ENCODE measurements around the gene ZBTB45.
"Not testable (repeated sequence)": the region's sequence is repeated elsewhere in the genome, so short reads cannot be mapped to it uniquely, and the experiment has no call there.

The ZBTB45 gene

DNA sequence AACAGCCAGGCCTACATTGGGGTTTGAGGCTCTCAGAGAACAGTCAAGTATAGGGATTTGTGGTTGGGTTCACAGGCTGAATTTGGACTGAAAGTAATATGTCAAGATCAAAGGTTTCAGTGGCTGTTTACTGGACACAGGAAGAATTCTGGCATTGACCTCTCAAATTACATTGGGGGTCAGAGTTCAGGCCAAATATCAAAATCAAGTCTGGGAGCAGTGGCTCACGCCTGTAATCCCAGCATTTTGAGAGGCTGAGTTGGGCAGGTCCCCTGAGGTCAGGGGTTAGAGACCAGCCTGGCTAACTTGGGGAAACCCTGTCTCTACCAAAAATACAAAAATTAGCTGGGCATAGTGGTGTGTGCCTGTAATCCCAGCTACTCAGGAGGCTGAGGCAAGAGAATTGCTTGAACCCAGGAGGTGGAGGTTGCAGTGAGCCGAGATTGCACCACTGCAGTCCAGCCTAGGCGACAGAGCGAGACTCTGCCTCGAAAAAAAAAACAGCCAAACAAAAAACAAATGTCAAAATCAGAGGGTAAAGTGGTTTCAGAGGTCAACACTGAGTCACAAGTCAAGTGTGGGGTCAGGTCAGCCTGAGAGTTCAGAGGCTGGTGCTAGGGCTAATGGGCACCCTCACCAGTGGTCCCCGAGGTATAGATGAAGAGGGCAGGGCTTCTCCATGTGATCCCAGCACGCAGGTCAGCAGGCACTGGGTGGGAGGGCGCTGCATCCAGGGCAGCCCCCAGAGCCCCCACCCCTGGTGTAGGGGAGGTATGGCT, 9.3 kb downstream of the ZBTB45 start:
- no peak for DNase-seq (ENCODE audit: low read depth, low spot score)

- no peak for DNase-seq (ENCODE audit: low read depth, low spot score)
Observed at GRCh38 chr19:58509731-58510083, 9.9 kb downstream of the ZBTB45 start.

- DNase-seq (ENCODE audit: low read depth, low spot score), result not testable (repeated sequence)
Observed at GRCh38 chr19:58507602-58508223, 11.9 kb downstream of the ZBTB45 start.

GRCh38 chr19:58500242-58500641, 19.4 kb downstream of the ZBTB45 start:
- DNase-seq (ENCODE audit: low read depth, low spot score), result no peak

- peak; percentile 93 for DNase-seq (ENCODE audit: low read depth, low spot score)
Observed at GRCh38 chr19:58499021-58499927, 20.3 kb downstream of the ZBTB45 start.

GRCh38 chr19:58498316-58499020, 21.1 kb downstream of the ZBTB45 start:
- no peak for DNase-seq (ENCODE audit: low read depth, low spot score)

- no peak for DNase-seq (ENCODE audit: low read depth, low spot score)
Observed at GRCh38 chr19:58497634-58498170, 21.9 kb downstream of the ZBTB45 start.

- DNase-seq (ENCODE audit: low read depth, low spot score), result no peak
Observed at GRCh38 chr19:58492265-58492664, 27.3 kb downstream of the ZBTB45 start.

DNA sequence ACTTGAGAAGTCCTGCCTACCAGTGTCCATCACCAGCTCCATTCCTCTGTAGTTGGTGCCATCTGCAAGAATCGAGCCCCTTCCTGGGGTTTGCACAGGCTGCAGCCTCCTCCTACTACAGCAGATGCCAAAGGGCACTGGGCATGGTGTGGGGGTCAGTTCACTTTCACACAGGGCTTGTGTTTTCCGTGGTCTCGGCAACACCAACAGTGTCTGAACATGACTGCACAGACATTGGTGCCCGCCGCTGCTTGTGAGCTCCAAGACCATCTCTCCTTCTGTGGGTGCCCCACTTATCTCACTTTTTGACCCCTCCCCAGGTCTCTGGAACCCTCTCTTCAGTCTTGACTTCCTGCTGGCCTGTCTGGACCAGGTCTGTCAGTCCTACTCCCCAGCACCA, 28.2 kb downstream of the ZBTB45 start:
- DNase-seq (ENCODE audit: low read depth, low spot score), result no peak

GRCh38 chr19:58484349-58484748, 35.3 kb downstream of the ZBTB45 start:
- not testable (repeated sequence) for DNase-seq (ENCODE audit: low read depth, low spot score)

DNA sequence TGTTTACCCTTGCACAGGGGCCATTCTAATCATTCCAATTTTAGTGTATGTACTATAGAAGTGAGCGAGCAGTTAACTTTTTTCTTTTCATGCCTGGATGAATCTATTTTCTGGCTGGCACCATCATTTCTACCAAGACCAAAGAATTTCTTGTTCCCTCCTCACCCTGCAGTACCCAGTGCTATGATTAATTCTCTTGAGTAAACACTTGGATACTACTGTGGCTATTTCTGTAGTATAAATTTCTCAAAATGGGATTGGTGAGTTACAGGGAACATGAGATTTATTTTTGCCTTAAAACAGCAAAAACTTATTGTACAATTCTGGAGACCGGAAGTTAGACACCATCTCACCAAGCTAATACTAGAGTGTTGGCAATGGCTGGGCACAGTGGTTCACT, 35.8 kb downstream of the ZBTB45 start:
- no peak for DNase-seq (ENCODE audit: low read depth, low spot score)

GRCh38 chr19:58482372-58482771, 37.2 kb downstream of the ZBTB45 start:
- DNase-seq (ENCODE audit: low read depth, low spot score), result no peak

DNA sequence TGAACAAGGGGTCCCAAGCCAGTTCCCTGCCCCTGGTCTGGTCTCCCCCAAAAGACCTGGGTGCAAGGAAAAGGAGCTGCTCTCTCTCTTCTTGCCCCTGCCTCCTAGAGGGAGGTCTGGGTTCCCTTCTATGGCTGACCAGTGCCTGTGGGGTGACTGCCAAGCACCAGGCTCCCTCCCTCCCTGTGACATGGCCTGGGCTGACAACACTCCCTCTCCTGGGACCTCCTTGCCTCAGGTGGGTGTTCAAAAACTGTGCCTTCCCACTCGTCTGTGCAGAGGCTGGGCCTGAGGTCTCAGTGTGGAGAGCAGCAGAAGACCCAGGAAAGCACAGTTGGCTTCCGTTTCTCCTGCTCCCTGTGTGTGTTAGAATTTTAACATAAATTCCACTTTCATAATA, 38.8 kb downstream of the ZBTB45 start:
- DNase-seq (ENCODE audit: low read depth, low spot score), result no peak

DNA sequence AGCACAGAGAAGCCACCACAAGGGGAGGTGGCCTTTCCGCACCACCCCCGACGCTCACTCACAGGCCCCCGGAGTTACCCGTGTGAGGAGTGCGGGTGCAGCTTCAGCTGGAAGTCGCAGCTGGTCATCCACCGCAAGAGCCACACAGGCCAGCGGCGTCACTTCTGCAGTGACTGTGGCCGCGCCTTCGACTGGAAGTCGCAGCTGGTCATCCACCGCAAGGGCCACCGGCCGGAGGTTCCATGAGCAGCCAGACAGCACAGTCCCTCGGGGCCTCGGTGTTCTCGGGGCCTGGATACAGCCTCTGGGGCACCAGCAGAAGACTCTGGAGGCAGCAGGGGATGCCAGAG, 39.2 kb downstream of the ZBTB45 start:
- no peak for DNase-seq (ENCODE audit: low read depth, low spot score)

DNA sequence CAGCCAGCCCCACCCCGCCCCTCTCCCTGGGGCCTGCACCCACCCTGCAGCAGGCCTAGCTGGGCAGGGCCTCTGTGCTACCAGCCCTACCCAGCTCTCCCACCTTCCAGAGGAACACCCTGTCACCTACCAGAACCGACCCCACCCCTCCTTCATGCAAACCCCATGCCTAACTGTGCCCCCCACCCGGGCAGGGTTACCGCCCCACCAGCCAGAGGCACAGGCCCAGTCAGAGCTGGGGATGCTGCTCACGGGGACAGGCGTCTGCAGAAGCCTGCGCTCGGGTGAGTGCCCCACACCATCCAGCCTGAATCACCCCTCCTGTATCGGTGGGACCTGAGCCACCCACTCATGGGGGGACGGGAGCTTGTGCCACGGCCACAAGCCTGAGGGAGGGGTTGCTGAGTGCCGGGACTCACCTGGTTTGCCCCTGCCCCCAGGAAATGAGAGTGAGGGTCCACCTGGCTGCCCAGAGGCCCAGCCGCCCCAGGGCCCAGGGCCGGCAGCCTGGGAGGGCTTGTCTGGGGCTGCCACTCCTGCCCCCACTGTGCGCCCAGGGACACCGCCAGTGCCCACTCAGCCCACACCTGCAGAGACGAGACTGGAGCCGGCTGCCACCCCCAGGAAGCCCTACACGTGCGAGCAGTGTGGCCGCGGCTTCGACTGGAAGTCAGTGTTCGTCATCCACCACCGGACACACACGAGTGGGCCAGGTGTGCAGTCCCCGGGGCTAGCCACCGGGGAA, 39.7 kb downstream of the ZBTB45 start:
- no peak for DNase-seq (ENCODE audit: low read depth, low spot score)

DNA sequence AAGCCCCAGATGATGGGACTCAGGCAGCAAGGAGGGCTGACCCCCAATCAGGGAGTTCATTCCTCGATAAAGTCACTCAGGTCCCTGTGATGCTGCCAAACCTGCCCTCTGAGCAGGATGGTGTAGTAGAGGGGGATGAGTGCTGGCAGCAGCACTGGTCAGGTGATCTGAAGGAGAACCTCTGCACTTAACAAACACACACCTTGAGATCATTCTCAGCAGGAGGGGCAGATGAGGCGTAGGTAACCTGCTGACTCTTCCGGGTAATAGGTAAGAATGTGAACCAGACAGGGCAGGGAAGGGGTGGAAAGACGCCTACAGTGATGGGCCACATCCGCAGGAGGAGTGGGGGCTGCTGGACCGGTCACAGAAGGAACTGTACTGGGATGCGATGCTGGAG, 40.3 kb downstream of the ZBTB45 start:
- DNase-seq (ENCODE audit: low read depth, low spot score), result no peak

DNA sequence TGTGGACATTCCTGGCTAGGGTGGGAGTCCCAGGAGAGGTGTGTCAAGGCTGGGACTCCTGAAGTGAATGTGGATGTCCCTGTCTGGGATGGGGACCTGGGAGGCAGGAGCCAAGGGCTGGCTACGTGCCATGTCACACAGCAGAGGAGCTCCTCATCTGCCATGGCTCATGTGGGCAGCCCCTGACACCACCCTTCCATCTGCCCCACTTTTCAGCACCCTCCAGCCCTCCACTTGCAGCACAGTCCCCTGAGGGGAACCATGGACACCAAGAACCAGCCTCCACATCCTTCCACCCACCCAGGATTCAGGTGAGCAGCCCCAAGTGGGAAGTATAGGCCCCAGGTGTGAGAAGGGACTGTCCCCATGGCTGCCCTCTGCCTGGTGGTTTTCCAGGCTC, 41.7 kb downstream of the ZBTB45 start:
- no peak for DNase-seq (ENCODE audit: low read depth, low spot score)

- no peak for DNase-seq (ENCODE audit: low read depth, low spot score)
Observed at GRCh38 chr19:58477130-58477529, 42.5 kb downstream of the ZBTB45 start.

DNA sequence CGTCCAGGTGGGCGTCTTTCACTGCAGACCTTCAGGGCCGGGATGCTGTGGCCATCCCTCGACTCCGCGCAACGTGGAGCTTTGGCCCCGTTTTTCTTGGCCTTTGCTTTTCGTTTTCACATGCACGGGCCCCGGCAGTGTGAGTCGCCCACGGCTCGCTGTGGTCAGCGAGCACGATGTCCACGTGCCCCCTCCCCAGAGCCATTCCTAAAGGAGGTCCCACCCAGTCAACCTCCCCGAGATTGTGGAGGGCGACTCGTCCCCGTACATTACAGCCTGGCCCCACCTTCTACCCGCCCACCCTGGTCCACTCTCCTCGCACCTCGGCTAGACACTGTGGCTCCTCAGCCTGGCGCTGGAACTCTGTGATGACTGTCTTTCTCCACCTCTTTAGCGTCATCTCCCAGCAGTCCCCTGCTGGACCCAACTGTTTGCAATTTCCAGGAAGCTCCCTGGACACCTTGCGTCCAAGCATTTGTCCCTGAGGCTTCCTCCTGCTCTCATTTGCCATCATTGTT, 43.1 kb downstream of the ZBTB45 start:
- DNase-seq (ENCODE audit: low read depth, low spot score), result no peak

- peak; percentile 92 for DNase-seq (ENCODE audit: low read depth, low spot score)
Observed at GRCh38 chr19:58475714-58476497, 43.7 kb downstream of the ZBTB45 start, which contains the start of gene ZNF446. Gene ZNF446 (plus strand): TSS chr19:58476352. CDS start chr19:58477219, 867 bp downstream.
